Lung (tissue), 12 donors: ENCODE data around the gene CXCL17. TPM values are rescaled to one million over a fixed set of nuclear protein-coding genes. Genes with fewer than 3 reads are reported as not detected.
"Not testable (repeated sequence)": the region's sequence is repeated elsewhere in the genome, so short reads cannot be mapped to it uniquely, and the experiment has no call there.

Experiments
- ATAC-seq: fragments of 200-7000 bp; cut with Tn5 transposase; one replicate; pipeline ENCODE4 v1.9.1; 2020; ENCODE audit warnings: moderate number of reproducible peaks; ENCODE audit not compliant: insufficient read depth, low FRiP score
- DNase-seq, 3 donors: peaks; one replicate each; pipeline ENCODE4 v3.0.0-alpha.2; 2013 to 2017
- H3K27ac ChIP-seq, 2 donors: one replicate each; pipeline ENCODE4 v1.5.1; 2013; ENCODE audit warnings: mild to moderate bottlenecking in 2 of 2, moderate library complexity in 2 of 2, control low read depth in 1 of 2, inconsistent platforms in 1 of 2, low read depth in 1 of 2, low read length in 1 of 2
- H3K27me3 ChIP-seq, 3 donors: one replicate each; pipeline ENCODE4 v1.5.1; 2013; ENCODE audit warnings: low read length in 2 of 3; ENCODE audit not compliant: control insufficient read depth in 3 of 3, insufficient read depth in 3 of 3
- H3K36me3 ChIP-seq, 4 donors: one replicate each; pipeline ENCODE4 v1.5.1; 2013; ENCODE audit warnings: low read length in 4 of 4, mild to moderate bottlenecking in 1 of 4, moderate library complexity in 1 of 4; ENCODE audit not compliant: control insufficient read depth in 4 of 4, insufficient read depth in 4 of 4
- H3K4me1 ChIP-seq, 5 donors: one replicate each; pipeline ENCODE4 v1.5.1; 2013; ENCODE audit warnings: low read length in 5 of 5, mild to moderate bottlenecking in 2 of 5, moderate library complexity in 1 of 5; ENCODE audit not compliant: control insufficient read depth in 5 of 5, insufficient read depth in 5 of 5
- H3K4me3 ChIP-seq: one replicate; pipeline ENCODE4 v1.5.1; 2013; ENCODE audit warnings: mild to moderate bottlenecking, control low read depth, moderate library complexity
- H3K9ac ChIP-seq, 2 donors: one replicate each; pipeline ENCODE4 v1.5.1; 2013; ENCODE audit warnings: low read length in 2 of 2, control low read depth in 1 of 2; ENCODE audit not compliant: insufficient read depth in 1 of 2
- H3K9me3 ChIP-seq, 4 donors: one replicate each; pipeline ENCODE4 v1.5.1; 2013; ENCODE audit warnings: low read length in 3 of 4, mild to moderate bottlenecking in 1 of 4, moderate library complexity in 1 of 4; ENCODE audit not compliant: control insufficient read depth in 4 of 4, insufficient read depth in 3 of 4
- WGBS, 2 donors: extraction: QIAGEN DNeasy Blood & Tissue Kit; methylation state at CpG; one replicate each; pipeline ENCODE4 v1.1.7; 2013; 5-methylcytosine and 5-hydroxymethylcytosine counted together
- polyA plus RNA-seq, 2 donors: library from polyadenylated mRNA; stranded (reverse); fragments of 200-250 nt; gene quantifications; one replicate each; pipeline ENCODE4 v1.2.1, GENCODE V29; 2013
- total RNA-seq, 2 donors: library from RNA; depleted of rRNA in 1 of 2; stranded (reverse); fragments of >200 nt in 1 of 2; gene quantifications; one replicate each; pipeline ENCODE4 v1.2.1, GENCODE V29; 2014 to 2021
- TF ChIP-seq, protein P1 (sequence below): IDR thresholded peaks from 2 replicates; pipeline ENCODE4 v1.5.1; 2012; ENCODE audit warnings: mild to moderate bottlenecking; ENCODE audit errors: control extremely low read depth, extremely low read depth
- donor health status: control.
- donor health status: control.
- donor health status: Bipolar disorder and iron deficiency.
- donor health status: healthy.
- donor health status: DM: yes; HTN: yes; CAD: no.

CXCL17 gene
- total and polyA plus RNA-seq, 4 donors: 98.9 to 688 (median 221) TPM

DNA sequence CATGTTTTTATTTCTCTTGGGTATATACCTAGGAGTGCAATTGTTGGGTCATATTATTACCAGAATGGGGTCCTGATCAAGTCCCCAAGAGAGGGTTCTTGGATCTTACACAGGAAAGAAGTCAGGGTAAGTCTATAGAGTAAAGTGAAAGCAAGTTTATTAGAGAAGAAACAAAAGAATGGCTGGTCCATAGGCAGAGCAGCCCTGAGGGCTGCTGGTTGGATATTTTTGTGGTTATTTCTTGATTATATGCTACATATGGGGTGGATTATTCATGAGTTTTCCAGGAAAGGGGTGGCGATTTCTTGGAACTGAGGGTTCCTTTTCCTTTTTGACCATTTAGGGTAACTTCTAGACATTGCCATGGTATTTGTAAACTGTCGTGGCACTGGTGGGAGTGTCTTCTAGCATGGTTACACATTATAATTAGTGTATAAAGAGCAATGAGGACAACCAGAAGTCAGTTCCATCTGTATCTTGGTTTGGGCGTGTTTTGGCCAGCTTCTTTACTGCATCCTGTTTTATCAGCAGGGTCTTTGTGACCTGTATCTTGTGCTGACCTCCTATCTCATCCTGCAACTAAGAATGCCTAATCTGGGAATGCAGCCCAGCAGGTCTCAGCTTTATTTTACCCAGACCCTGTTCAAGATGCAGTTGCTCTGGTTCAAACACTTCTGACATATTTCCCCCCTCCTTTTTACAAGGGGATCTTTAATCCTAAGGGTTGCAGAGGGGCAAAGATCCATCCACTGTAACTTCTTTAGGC, 44.5 kb upstream of the CXCL17 start:
- Histone ChIP-seq H3K27ac (no peak overlapping the region), H3K4me3 (no peak overlapping the region), H3K4me1 (peaks cover 0 to 9% (median 0%) of the 10 kb centered on the region in 5 donors), H3K9me3 (no peaks in the 10 kb centered on the region), H3K27me3 (no peaks in the 10 kb centered on the region), H3K36me3 (no peaks in the 10 kb centered on the region), H3K9ac (no peak overlapping the region)
- DNase-seq (no peak), ATAC-seq (no peak)
- TF ChIP-seq, protein P1, sequence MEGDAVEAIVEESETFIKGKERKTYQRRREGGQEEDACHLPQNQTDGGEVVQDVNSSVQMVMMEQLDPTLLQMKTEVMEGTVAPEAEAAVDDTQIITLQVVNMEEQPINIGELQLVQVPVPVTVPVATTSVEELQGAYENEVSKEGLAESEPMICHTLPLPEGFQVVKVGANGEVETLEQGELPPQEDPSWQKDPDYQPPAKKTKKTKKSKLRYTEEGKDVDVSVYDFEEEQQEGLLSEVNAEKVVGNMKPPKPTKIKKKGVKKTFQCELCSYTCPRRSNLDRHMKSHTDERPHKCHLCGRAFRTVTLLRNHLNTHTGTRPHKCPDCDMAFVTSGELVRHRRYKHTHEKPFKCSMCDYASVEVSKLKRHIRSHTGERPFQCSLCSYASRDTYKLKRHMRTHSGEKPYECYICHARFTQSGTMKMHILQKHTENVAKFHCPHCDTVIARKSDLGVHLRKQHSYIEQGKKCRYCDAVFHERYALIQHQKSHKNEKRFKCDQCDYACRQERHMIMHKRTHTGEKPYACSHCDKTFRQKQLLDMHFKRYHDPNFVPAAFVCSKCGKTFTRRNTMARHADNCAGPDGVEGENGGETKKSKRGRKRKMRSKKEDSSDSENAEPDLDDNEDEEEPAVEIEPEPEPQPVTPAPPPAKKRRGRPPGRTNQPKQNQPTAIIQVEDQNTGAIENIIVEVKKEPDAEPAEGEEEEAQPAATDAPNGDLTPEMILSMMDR: no peak
- 70 to 88% methylated on average over 3 of the region's 3 CpGs for WGBS, 2 donors

DNA sequence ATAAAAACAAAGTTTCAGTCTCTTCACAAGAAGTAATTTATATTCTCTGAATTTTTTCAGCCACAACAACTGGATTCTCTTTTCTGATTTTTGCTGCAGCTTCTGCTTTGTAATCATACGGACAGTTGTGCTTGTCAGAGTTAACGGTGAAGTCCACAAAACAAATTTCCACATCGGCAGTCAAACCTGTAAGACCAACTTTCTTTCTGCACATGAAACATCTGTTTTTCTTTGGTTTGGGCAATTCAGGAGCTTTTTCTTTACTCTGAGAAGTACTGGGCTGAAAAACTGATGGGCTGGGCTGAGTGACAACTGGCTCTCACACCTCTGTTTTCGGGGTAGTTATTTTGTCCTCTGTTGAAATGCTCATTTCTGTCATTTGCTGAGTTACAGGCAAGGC, 42.3 kb upstream of the CXCL17 start:
- H3K9ac ChIP-seq, H3K27ac ChIP-seq, H3K36me3 ChIP-seq, H3K9me3 ChIP-seq, H3K27me3 ChIP-seq, H3K4me1 ChIP-seq, ATAC-seq, H3K4me3 ChIP-seq, DNase-seq: not testable (repeated sequence)
- 79 to 81% methylated on average over 4 of the region's 4 CpGs for WGBS, 2 donors

DNA sequence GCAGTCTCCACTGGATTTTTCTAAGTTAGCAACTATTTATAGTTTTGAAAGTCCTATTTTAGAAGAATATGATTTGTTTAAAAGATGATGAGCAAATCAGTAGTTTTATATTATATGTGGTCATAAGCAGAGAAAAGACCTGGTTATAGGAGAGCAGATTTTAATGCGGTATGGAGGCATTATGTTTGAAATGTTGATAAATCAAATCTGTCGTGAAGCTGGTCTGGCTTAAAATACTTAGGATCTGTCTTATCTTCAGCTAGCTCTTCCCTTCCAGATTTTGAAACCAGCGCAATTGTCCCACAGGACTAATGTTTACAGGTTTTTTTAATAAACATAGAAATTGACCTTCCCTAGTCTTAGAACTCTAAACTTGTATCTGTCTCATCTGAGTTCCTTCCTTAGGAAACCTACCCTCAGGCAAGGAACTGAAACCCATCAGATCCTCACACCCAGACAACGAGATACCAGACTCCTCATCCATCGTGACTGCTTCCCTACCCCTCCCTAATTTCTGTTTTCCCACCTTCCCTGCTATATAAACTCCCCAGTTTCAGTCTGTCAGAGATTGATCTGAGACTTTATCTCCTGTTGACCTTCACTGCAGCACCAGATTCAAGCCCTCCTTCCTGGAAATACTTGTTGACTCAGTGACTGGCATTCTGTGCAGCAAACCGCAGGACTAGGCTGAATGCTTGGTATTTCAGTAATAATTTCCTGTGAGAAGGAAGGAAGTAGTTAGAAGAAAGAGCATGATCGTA, 37.8 kb upstream of the CXCL17 start:
- H3K4me3 ChIP-seq: no peak overlapping the region
- DNase-seq (peak in 2 of 3 donors; percentile 26 to 53), ATAC-seq (no peak)
- H3K9ac ChIP-seq: no peak overlapping the region
- TF ChIP-seq, protein P1: no peak
- peak overlapping the region; percentile 21 to 75 for H3K27ac ChIP-seq
- WGBS, 2 donors: 31 to 37% methylated on average over 7 of the region's 7 CpGs
- H3K36me3 ChIP-seq: no peaks in the 10 kb centered on the region
- H3K27me3 ChIP-seq: no peaks in the 10 kb centered on the region
- H3K4me1 ChIP-seq: no peaks in the 10 kb centered on the region
- no peaks in the 10 kb centered on the region for H3K9me3 ChIP-seq

DNA sequence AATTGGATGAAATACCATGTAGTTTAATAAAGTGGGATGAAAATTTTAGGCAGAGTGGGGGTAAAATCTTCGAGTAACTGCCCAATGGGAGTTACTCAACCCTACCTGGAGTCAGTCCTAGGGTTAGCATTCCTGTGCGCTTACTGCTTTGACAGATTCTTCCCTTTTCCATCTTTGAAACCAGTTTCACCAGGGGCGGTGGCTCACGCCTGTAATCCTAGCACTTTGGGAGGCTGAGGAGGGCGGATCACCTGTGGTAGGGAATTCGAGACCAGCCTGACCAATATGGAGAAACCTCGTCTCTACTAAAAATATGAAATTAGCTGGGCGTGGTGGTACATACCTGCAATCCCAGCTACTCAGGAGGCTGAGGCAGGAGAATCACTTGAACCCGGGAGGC, 37.0 kb upstream of the CXCL17 start:
- WGBS, 2 donors: 96 to 98% methylated on average over 9 of the region's 9 CpGs
- TF ChIP-seq, protein P1: no peak
- H3K36me3 ChIP-seq: no peaks in the 10 kb centered on the region
- H3K9me3 ChIP-seq: no peaks in the 10 kb centered on the region
- H3K4me1 ChIP-seq: no peaks in the 10 kb centered on the region
- no peak overlapping the region for H3K9ac ChIP-seq
- no peak overlapping the region for H3K4me3 ChIP-seq
- DNase-seq (no peak), ATAC-seq (no peak)
- no peaks in the 10 kb centered on the region for H3K27me3 ChIP-seq
- no peak overlapping the region for H3K27ac ChIP-seq
